Left lung (tissue), 10 donors: ENCODE measurements around the gene GXYLT1. TPM values are rescaled to one million over a fixed set of nuclear protein-coding genes. Genes with fewer than 3 reads are reported as not detected.

Experiments
- ATAC-seq: fragments of 200-7000 bp; cut with Tn5 transposase; one replicate; pipeline ENCODE4 v1.9.1; 2020; ENCODE audit warnings: moderate library complexity
- DNase-seq, 4 donors: peaks; one replicate each; pipeline ENCODE4 v3.0.0-alpha.2; 2013 to 2020
- H3K27ac ChIP-seq, 2 donors: fragments of 200-600 bp; sonication (generic) in 1 of 2; one replicate each; pipeline versions ENCODE4 v1.5.0 to v1.8.0; 2020 to 2021
- H3K27me3 ChIP-seq, 2 donors: fragments of 200-600 bp; sonication (generic) in 1 of 2; one replicate each; pipeline versions ENCODE4 v1.5.0 to v1.8.0; 2020 to 2021
- H3K36me3 ChIP-seq, 2 donors: fragments of 200-600 bp; sonication (generic) in 1 of 2; one replicate each; pipeline versions ENCODE4 v1.5.0 to v1.8.0; 2020 to 2021
- H3K4me1 ChIP-seq, 2 donors: fragments of 200-600 bp; one replicate each; pipeline ENCODE4 v1.8.0; 2021
- H3K4me3 ChIP-seq, 2 donors: fragments of 200-600 bp; sonication (generic) in 1 of 2; one replicate each; pipeline versions ENCODE4 v1.5.0 to v1.8.0; 2020 to 2021; ENCODE audit warnings: mild to moderate bottlenecking in 1 of 2
- H3K9me3 ChIP-seq, 2 donors: fragments of 200-600 bp; sonication (generic) in 1 of 2; one replicate each; pipeline versions ENCODE4 v1.5.0 to v1.8.0; 2020 to 2021
- intact Hi-C, 2 donors: fragments of 100-400 bp; cut with DNase I; formaldehyde crosslinking; loops; one replicate each; pipeline versions ENCODE4 v1.11.2 to v1.14.2; 2022
- polyA plus RNA-seq, 6 donors: library from polyadenylated mRNA; unstranded; fragments of 120-200 nt; gene quantifications; one replicate each; pipeline ENCODE4 v1.2.1, GENCODE V29; 2013; ENCODE audit not compliant: insufficient read length in 6 of 6
- total RNA-seq, 2 donors: library from RNA; stranded (reverse); fragmentation: NEBNext Ultra II Directional; extraction: Animal tissue kit (Norgen Biotek cat#: 25700); gene quantifications; one replicate each; pipeline ENCODE4 v1.2.1, GENCODE V29; 2021
- TF ChIP-seq, protein P1 (sequence below), 2 donors: fragments of 200-600 bp; sonication (generic) in 1 of 2; IDR thresholded peaks; one replicate each; pipeline versions ENCODE4 v1.5.0 to v1.8.0; 2021; ENCODE audit warnings: antibody characterized with exemption in 2 of 2
- donor health status: DM: no; HTN: yes; CAD: no.
- donor health status: DM: no; HTN: no; CAD: no.

GXYLT1 gene
- total and polyA plus RNA-seq, 8 donors, result 14.5 to 23.9 (median 20.8) TPM

DNA sequence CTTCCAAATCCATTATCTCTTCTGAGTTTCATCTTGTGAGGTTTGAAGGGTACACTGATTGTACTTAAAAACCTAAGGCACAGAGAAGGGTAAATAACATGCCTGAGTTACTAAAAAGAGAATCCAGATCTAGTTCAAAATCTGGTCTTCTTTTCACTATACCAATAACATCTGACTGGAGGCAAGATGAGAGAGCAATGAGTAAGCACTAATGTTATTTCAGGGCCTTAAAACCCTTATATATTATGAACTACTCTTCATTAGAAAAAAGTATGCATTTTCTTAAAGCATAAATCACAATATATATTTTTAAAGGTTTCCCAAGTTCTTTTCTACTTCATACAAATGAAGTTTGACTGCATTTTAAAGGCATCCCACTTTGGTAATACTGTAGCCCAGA lies 60.2 kb downstream of the GXYLT1 start:
- Histone ChIP-seq H3K4me1 (no peaks in the 10 kb centered on the region), H3K27me3 (no peaks in the 10 kb centered on the region), H3K27ac (no peak overlapping the region), H3K36me3 (peaks cover 0 to 18% of the 10 kb centered on the region in 2 donors), H3K9me3 (no peaks in the 10 kb centered on the region), H3K4me3 (no peak overlapping the region)
- no peak for ATAC-seq
- TF ChIP-seq, protein P1, sequence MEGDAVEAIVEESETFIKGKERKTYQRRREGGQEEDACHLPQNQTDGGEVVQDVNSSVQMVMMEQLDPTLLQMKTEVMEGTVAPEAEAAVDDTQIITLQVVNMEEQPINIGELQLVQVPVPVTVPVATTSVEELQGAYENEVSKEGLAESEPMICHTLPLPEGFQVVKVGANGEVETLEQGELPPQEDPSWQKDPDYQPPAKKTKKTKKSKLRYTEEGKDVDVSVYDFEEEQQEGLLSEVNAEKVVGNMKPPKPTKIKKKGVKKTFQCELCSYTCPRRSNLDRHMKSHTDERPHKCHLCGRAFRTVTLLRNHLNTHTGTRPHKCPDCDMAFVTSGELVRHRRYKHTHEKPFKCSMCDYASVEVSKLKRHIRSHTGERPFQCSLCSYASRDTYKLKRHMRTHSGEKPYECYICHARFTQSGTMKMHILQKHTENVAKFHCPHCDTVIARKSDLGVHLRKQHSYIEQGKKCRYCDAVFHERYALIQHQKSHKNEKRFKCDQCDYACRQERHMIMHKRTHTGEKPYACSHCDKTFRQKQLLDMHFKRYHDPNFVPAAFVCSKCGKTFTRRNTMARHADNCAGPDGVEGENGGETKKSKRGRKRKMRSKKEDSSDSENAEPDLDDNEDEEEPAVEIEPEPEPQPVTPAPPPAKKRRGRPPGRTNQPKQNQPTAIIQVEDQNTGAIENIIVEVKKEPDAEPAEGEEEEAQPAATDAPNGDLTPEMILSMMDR (IDR thresholded peaks at IDR 0.05), result no peak
- no peak for DNase-seq
- intact Hi-C loops, result no loop called here

DNA sequence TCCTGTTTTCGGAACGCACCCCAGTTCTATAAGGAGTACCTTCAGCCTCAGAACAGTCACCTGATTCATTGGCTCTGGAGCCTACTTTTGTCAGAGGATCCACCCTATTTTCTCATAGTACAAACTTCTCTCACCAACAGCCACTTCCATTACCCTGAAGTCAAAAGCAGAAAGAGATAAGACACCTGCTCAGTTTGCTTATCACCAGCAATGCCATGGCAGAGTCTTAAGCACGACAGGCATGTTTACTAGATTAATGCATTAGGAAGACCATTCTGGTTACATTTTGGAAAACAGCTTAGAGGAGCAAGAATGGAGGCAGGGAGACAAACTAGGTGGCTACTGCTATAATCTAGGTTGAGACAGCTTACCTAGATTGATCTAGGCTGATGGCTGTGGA lies 67.7 kb downstream of the GXYLT1 start:
- TF ChIP-seq, protein P1 (IDR thresholded peaks at IDR 0.05), result no peak
- Histone ChIP-seq H3K27me3 (no peaks in the 10 kb centered on the region), H3K9me3 (no peaks in the 10 kb centered on the region), H3K27ac (no peak overlapping the region), H3K4me3 (no peak overlapping the region), H3K4me1 (no peaks in the 10 kb centered on the region), H3K36me3 (no peaks in the 10 kb centered on the region)
- ATAC-seq (no peak), DNase-seq (no peak)
- intact Hi-C loops, result no loop called here

DNA sequence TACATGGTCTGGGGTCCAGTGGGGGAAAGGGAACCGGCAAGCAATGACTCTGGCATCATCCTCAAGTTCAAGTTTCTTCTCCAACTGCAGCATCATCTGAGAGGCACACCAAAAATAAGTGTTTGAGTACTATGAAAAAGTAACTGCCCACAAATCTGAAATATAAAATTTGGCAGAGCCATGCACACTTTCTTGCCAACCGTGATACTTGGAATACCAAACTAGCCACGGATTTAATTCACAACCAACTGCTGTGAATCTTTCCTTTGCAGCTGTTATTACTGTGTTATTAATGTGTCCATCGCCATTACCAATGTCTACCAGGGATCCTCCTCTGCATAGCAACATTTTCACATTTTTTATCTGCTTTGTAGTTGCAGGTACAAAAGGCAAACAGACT lies 74.6 kb downstream of the GXYLT1 start:
- H3K9me3 ChIP-seq, result peaks cover 0 to 7% of the 10 kb centered on the region in 2 donors
- intact Hi-C loops, result no loop called here

DNA sequence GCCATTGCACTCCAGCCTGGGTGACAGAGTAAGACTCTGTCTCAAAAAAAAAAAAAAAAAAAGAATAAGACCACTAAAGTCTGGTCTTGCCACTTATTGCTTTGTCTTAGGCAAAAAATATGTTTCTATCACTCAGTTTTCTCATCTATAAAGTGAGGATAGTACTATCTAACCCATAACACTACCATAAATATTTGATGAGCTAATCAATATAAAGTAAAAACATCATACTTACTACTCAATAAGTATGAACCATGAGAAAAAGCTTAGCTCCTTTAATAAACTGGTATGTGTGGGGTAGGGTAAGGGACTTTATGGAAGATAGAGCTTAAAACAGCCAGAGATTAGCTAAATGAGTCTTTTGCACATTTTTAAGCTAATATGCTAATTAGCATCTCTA lies 85.5 kb downstream of the GXYLT1 start:
- peaks cover 0 to 17% of the 10 kb centered on the region in 2 donors for H3K9me3 ChIP-seq
- no peak overlapping the region for H3K4me3 ChIP-seq
- no peak overlapping the region for H3K27ac ChIP-seq
- no peak for ATAC-seq
- no peak for DNase-seq
- intact Hi-C loops, result no loop called here
- no peaks in the 10 kb centered on the region for H3K36me3 ChIP-seq
- TF ChIP-seq, protein P1 (IDR thresholded peaks at IDR 0.05), result no peak
- no peaks in the 10 kb centered on the region for H3K27me3 ChIP-seq
- H3K4me1 ChIP-seq, result no peaks in the 10 kb centered on the region

More for the DNA sequence above, 74.6 kb downstream of the GXYLT1 start:
- Histone ChIP-seq H3K4me3 (no peak overlapping the region), H3K27ac (no peak overlapping the region), H3K27me3 (no peaks in the 10 kb centered on the region), H3K36me3 (no peaks in the 10 kb centered on the region), H3K4me1 (no peaks in the 10 kb centered on the region)
- no peak for ATAC-seq
- DNase-seq, result no peak
- TF ChIP-seq, protein P1 (IDR thresholded peaks at IDR 0.05), result no peak

- DNase-seq, result peak in 1 of 4 donors; percentile 2
- no peaks in the 10 kb centered on the region for H3K4me1 ChIP-seq
- H3K36me3 ChIP-seq, result no peaks in the 10 kb centered on the region
- intact Hi-C loops, result no loop called here
- H3K9me3 ChIP-seq, result peaks cover 0 to 3% of the 10 kb centered on the region in 2 donors
- H3K27ac ChIP-seq, result no peak overlapping the region
- no peak overlapping the region for H3K4me3 ChIP-seq
- ATAC-seq, result peak; percentile 55
- TF ChIP-seq, protein P1 (IDR thresholded peaks at IDR 0.05), result no peak
- no peaks in the 10 kb centered on the region for H3K27me3 ChIP-seq
Observed at GRCh38 chr12:42056130-42056529, 88.5 kb downstream of the GXYLT1 start.
